ENCODE results near the gene LGSN.
"Not testable (repeated sequence)": the region's sequence is repeated elsewhere in the genome, so short reads cannot be mapped to it uniquely, and the experiment has no call there.

Gene LGSN

GRCh38 chr6:63280639-63281180 is 39.1 kb downstream of the LGSN start:
- H3K4me1 Mint-ChIP-seq, result no peaks in the 10 kb centered on the region
- H3K9me3 Mint-ChIP-seq, result peaks cover 0 to 5% of the 10 kb centered on the region in 2 donors
- DNase-seq, result no peak

GRCh38 chr6:63278916-63279315 is 40.9 kb downstream of the LGSN start:
- no peak overlapping the region for H3K4me3 Mint-ChIP-seq
- DNase-seq, result no peak
- H3K27ac Mint-ChIP-seq, result no peak overlapping the region
- H3K4me1 Mint-ChIP-seq, result no peaks in the 10 kb centered on the region
- no peak for ATAC-seq (replicated peaks)
- peaks cover 0 to 5% of the 10 kb centered on the region in 2 donors for H3K9me3 Mint-ChIP-seq
- H3K36me3 Mint-ChIP-seq, result no peaks in the 10 kb centered on the region
- H3K27me3 Mint-ChIP-seq, result peaks cover 0 to 6% of the 10 kb centered on the region in 2 donors

More at GRCh38 chr6:63280639-63281180, 39.1 kb downstream of the LGSN start:
- H3K27me3 Mint-ChIP-seq, result peaks cover 0 to 6% of the 10 kb centered on the region in 2 donors
- no peaks in the 10 kb centered on the region for H3K36me3 Mint-ChIP-seq
- H3K4me3 Mint-ChIP-seq, result no peak overlapping the region
- no peak for ATAC-seq (replicated peaks)
- H3K27ac Mint-ChIP-seq, result no peak overlapping the region

GRCh38 chr6:63275953-63276352 is 43.8 kb downstream of the LGSN start:
- Mint-ChIP-seq H3K9me3 (peaks cover 0 to 5% of the 10 kb centered on the region in 2 donors), H3K36me3 (no peaks in the 10 kb centered on the region), H3K27me3 (peaks cover 0 to 6% of the 10 kb centered on the region in 2 donors), H3K4me3 (no peak overlapping the region), H3K27ac (no peak overlapping the region), H3K4me1 (no peaks in the 10 kb centered on the region)
- ATAC-seq (replicated peaks), result no peak
- DNase-seq, result no peak

- H3K4me3 Mint-ChIP-seq; DNase-seq; H3K9me3 Mint-ChIP-seq; H3K27ac Mint-ChIP-seq; H3K36me3 Mint-ChIP-seq; H3K4me1 Mint-ChIP-seq; ATAC-seq (replicated peaks); H3K27me3 Mint-ChIP-seq: not testable (repeated sequence)
Observed at GRCh38 chr6:63274795-63275430, 44.9 kb downstream of the LGSN start.

GRCh38 chr6:63272397-63272796 is 47.4 kb downstream of the LGSN start:
- no peak overlapping the region for H3K27ac Mint-ChIP-seq
- no peaks in the 10 kb centered on the region for H3K4me1 Mint-ChIP-seq
- H3K9me3 Mint-ChIP-seq, result peaks cover 0 to 3% of the 10 kb centered on the region in 2 donors
- H3K4me3 Mint-ChIP-seq, result no peak overlapping the region
- ATAC-seq (replicated peaks), result no peak
- DNase-seq, result no peak
- H3K36me3 Mint-ChIP-seq, result no peaks in the 10 kb centered on the region
- H3K27me3 Mint-ChIP-seq, result peaks cover 0 to 4% of the 10 kb centered on the region in 2 donors

GRCh38 chr6:63269470-63269869 is 50.3 kb downstream of the LGSN start:
- no peaks in the 10 kb centered on the region for H3K36me3 Mint-ChIP-seq
- no peak overlapping the region for H3K27ac Mint-ChIP-seq
- no peaks in the 10 kb centered on the region for H3K9me3 Mint-ChIP-seq

GRCh38 chr6:63268574-63268973 is 51.2 kb downstream of the LGSN start:
- Mint-ChIP-seq H3K9me3 (no peaks in the 10 kb centered on the region), H3K36me3 (no peaks in the 10 kb centered on the region), H3K4me1 (no peaks in the 10 kb centered on the region), H3K27me3 (no peaks in the 10 kb centered on the region), H3K27ac (no peak overlapping the region), H3K4me3 (no peak overlapping the region)
- no peak for ATAC-seq (replicated peaks)
- DNase-seq, result no peak

More at GRCh38 chr6:63269470-63269869, 50.3 kb downstream of the LGSN start:
- DNase-seq (no peak), ATAC-seq (replicated peaks) (no peak)
- Mint-ChIP-seq H3K4me3 (no peak overlapping the region), H3K27me3 (no peaks in the 10 kb centered on the region), H3K4me1 (no peaks in the 10 kb centered on the region)

GRCh38 chr6:63267828-63268227 is 52.0 kb downstream of the LGSN start:
- DNase-seq (no peak), ATAC-seq (replicated peaks) (no peak)
- Mint-ChIP-seq H3K4me3 (no peak overlapping the region), H3K27me3 (no peaks in the 10 kb centered on the region), H3K27ac (no peak overlapping the region), H3K4me1 (no peaks in the 10 kb centered on the region), H3K9me3 (no peaks in the 10 kb centered on the region), H3K36me3 (no peaks in the 10 kb centered on the region)

- ATAC-seq (replicated peaks), result no peak
- no peak overlapping the region for H3K27ac Mint-ChIP-seq
- no peak overlapping the region for H3K4me3 Mint-ChIP-seq
- DNase-seq, result no peak
- peaks cover 0 to 2% of the 10 kb centered on the region in 2 donors for H3K4me1 Mint-ChIP-seq
- H3K9me3 Mint-ChIP-seq, result no peaks in the 10 kb centered on the region
- no peaks in the 10 kb centered on the region for H3K27me3 Mint-ChIP-seq
- no peaks in the 10 kb centered on the region for H3K36me3 Mint-ChIP-seq
Observed at GRCh38 chr6:63267046-63267445, 52.7 kb downstream of the LGSN start.

GRCh38 chr6:63263444-63263843 is 56.3 kb downstream of the LGSN start:
- H3K9me3 Mint-ChIP-seq, result no peaks in the 10 kb centered on the region
- peaks cover 0 to 2% of the 10 kb centered on the region in 2 donors for H3K4me1 Mint-ChIP-seq
- H3K27me3 Mint-ChIP-seq, result no peaks in the 10 kb centered on the region
- DNase-seq (no peak), ATAC-seq (replicated peaks) (no peak)
- H3K27ac Mint-ChIP-seq, result no peak overlapping the region
- H3K4me3 Mint-ChIP-seq, result no peak overlapping the region
- no peaks in the 10 kb centered on the region for H3K36me3 Mint-ChIP-seq

GRCh38 chr6:63261820-63262219 is 58.0 kb downstream of the LGSN start:
- ATAC-seq (replicated peaks), result no peak
- Mint-ChIP-seq H3K27ac (no peak overlapping the region), H3K4me3 (no peak overlapping the region), H3K36me3 (no peaks in the 10 kb centered on the region), H3K27me3 (no peaks in the 10 kb centered on the region), H3K4me1 (peaks cover 0 to 2% of the 10 kb centered on the region in 2 donors), H3K9me3 (no peaks in the 10 kb centered on the region)
- DNase-seq, result no peak

- peaks cover 0 to 2% of the 10 kb centered on the region in 2 donors for H3K4me1 Mint-ChIP-seq
- ATAC-seq (replicated peaks) (no peak), DNase-seq (no peak)
- no peaks in the 10 kb centered on the region for H3K27me3 Mint-ChIP-seq
- H3K27ac Mint-ChIP-seq, result no peak overlapping the region
- H3K36me3 Mint-ChIP-seq, result no peaks in the 10 kb centered on the region
- no peaks in the 10 kb centered on the region for H3K9me3 Mint-ChIP-seq
- no peak overlapping the region for H3K4me3 Mint-ChIP-seq
Observed at GRCh38 chr6:63259153-63259552, 60.6 kb downstream of the LGSN start.

GRCh38 chr6:63249875-63250482 is 69.8 kb downstream of the LGSN start:
- ATAC-seq (replicated peaks), result no peak
- no peak overlapping the region for H3K4me3 Mint-ChIP-seq
- H3K36me3 Mint-ChIP-seq, result no peaks in the 10 kb centered on the region

GRCh38 chr6:63246581-63246980 is 73.2 kb downstream of the LGSN start:
- Mint-ChIP-seq H3K36me3 (no peaks in the 10 kb centered on the region), H3K4me3 (no peak overlapping the region), H3K9me3 (no peaks in the 10 kb centered on the region), H3K4me1 (no peaks in the 10 kb centered on the region), H3K27ac (no peak overlapping the region), H3K27me3 (no peaks in the 10 kb centered on the region)
- ATAC-seq (replicated peaks) (no peak), DNase-seq (no peak)

More at GRCh38 chr6:63249875-63250482, 69.8 kb downstream of the LGSN start:
- DNase-seq, result no peak
- H3K27ac Mint-ChIP-seq, result no peak overlapping the region
- H3K27me3 Mint-ChIP-seq, result no peaks in the 10 kb centered on the region
- no peaks in the 10 kb centered on the region for H3K4me1 Mint-ChIP-seq
- H3K9me3 Mint-ChIP-seq, result no peaks in the 10 kb centered on the region

GRCh38 chr6:63245909-63246308 is 73.9 kb downstream of the LGSN start:
- no peak overlapping the region for H3K27ac Mint-ChIP-seq
- peak; percentile 41 to 57 for ATAC-seq (replicated peaks)
- H3K27me3 Mint-ChIP-seq, result no peaks in the 10 kb centered on the region
- no peak for DNase-seq
- no peaks in the 10 kb centered on the region for H3K36me3 Mint-ChIP-seq
- no peak overlapping the region for H3K4me3 Mint-ChIP-seq
- no peaks in the 10 kb centered on the region for H3K9me3 Mint-ChIP-seq
- H3K4me1 Mint-ChIP-seq, result no peaks in the 10 kb centered on the region
